Neural cell (in vitro differentiated cells): ENCODE results near the gene PPP2R2D. TPM values are rescaled to one million over a fixed set of nuclear protein-coding genes. Genes with fewer than 3 reads are reported as not detected.

Source experiments
- H2AFZ ChIP-seq: fragments of 200-600, 300-800 bp; sonication (generic), shearing (Covaris generic); 2 replicates; pipeline ENCODE4 v1.6.0; 2014; ENCODE audit warnings: low read depth, mild to moderate bottlenecking, antibody characterized with exemption, low read length, moderate library complexity
- H3F3A ChIP-seq: fragments of 200-600 bp; shearing (Covaris generic); 2 replicates; pipeline ENCODE4 v1.6.1; 2016; ENCODE audit warnings: mild to moderate bottlenecking, moderate library complexity, mixed read lengths, antibody characterized with exemption, low read length; ENCODE audit not compliant: insufficient read depth, poor library complexity, severe bottlenecking
- H3K27ac ChIP-seq: fragments of 200-600, 300-800 bp; sonication (generic), shearing (Covaris generic); 2 replicates; pipeline ENCODE4 v1.5.1; 2014; ENCODE audit warnings: mild to moderate bottlenecking, low read length, moderate library complexity
- H3K27me3 ChIP-seq: fragments of 300-800, 200-600 bp; sonication (generic), shearing (Covaris generic); 2 replicates; pipeline ENCODE4 v1.6.0; 2014; ENCODE audit warnings: mild to moderate bottlenecking, low read depth, low read length, moderate library complexity; ENCODE audit not compliant: insufficient read depth
- H3K36me3 ChIP-seq: fragments of 300-800, 200-600 bp; sonication (generic), shearing (Covaris generic); 2 replicates; pipeline ENCODE4 v1.5.1; 2014; ENCODE audit warnings: mild to moderate bottlenecking, antibody characterized with exemption, low read length, moderate library complexity; ENCODE audit not compliant: insufficient read depth
- H3K4me2 ChIP-seq: fragments of 300-800, 200-600 bp; sonication (generic), shearing (Covaris generic); 2 replicates; pipeline ENCODE4 v1.6.0; 2014; ENCODE audit warnings: mild to moderate bottlenecking, low read length
- H3K4me3 ChIP-seq: fragments of 300-800, 200-600 bp; sonication (generic), shearing (Covaris generic); 2 replicates; pipeline ENCODE4 v1.5.1; 2014; ENCODE audit warnings: mild to moderate bottlenecking, low read length, moderate library complexity
- H3K79me2 ChIP-seq: fragments of 200-600 bp; shearing (Covaris generic); replicated peaks from 2 replicates; pipeline ENCODE4 v1.6.0; 2014; ENCODE audit warnings: mild to moderate bottlenecking, low read length, moderate library complexity; ENCODE audit not compliant: insufficient read depth
- H3K9ac ChIP-seq: fragments of 300-800, 200-600 bp; sonication (generic), shearing (Covaris generic); 2 replicates; pipeline ENCODE4 v1.6.1; 2016; ENCODE audit warnings: mild to moderate bottlenecking, low read length, mixed read lengths
- H3K9me2 ChIP-seq: fragments of 200-600 bp; shearing (Covaris generic); 2 replicates; pipeline ENCODE4 v1.6.1; 2016; ENCODE audit warnings: mild to moderate bottlenecking, low read length, mixed read lengths; ENCODE audit not compliant: insufficient read depth
- H3K9me3 ChIP-seq: fragments of 200-600, 300-800 bp; sonication (generic), shearing (Covaris generic); 2 replicates; pipeline ENCODE4 v1.6.1; 2016; ENCODE audit warnings: mild to moderate bottlenecking, mixed run types, low read length, moderate library complexity, mixed read lengths
- H4K20me1 ChIP-seq: fragments of 200-600 bp; shearing (Covaris generic); 2 replicates; pipeline ENCODE4 v1.6.1; 2016; ENCODE audit warnings: mild to moderate bottlenecking, mixed run types; ENCODE audit not compliant: insufficient read depth
- CTCF ChIP-seq: fragments of 450-650 bp; IDR thresholded peaks from 2 replicates; pipeline ENCODE4 v1.5.1; 2014; ENCODE audit warnings: antibody characterized with exemption, mild to moderate bottlenecking, moderate library complexity; ENCODE audit not compliant: poor library complexity, severe bottlenecking
- EP300 ChIP-seq: fragments of 450-650 bp; conservative IDR thresholded peaks from 2 replicates; pipeline ENCODE4 v1.6.1; 2014; ENCODE audit warnings: antibody characterized with exemption, mild to moderate bottlenecking, moderate library complexity; ENCODE audit not compliant: poor library complexity, severe bottlenecking
- EZH2 ChIP-seq: fragments of 200-600, 300-800 bp; shearing (Covaris generic), sonication (generic); IDR thresholded peaks from 2 replicates; pipeline ENCODE4 v1.6.1; 2014; ENCODE audit warnings: antibody characterized with exemption, low read length, borderline replicate concordance, mild to moderate bottlenecking; ENCODE audit not compliant: insufficient read depth, poor library complexity, severe bottlenecking
- MXI1 ChIP-seq: fragments of 450-650 bp; conservative IDR thresholded peaks from 2 replicates; pipeline ENCODE4 v1.6.1; 2014; ENCODE audit warnings: antibody characterized with exemption, mild to moderate bottlenecking; ENCODE audit not compliant: poor library complexity, severe bottlenecking
- POLR2AphosphoS5 ChIP-seq: IDR thresholded peaks from 2 replicates; pipeline ENCODE4 v1.6.1; 2012
- RAD21 ChIP-seq: fragments of 450-650 bp; conservative IDR thresholded peaks from 2 replicates; pipeline ENCODE4 v1.6.1; 2014; ENCODE audit warnings: antibody characterized with exemption, mild to moderate bottlenecking, moderate library complexity
- REST ChIP-seq: IDR thresholded peaks from 2 replicates; pipeline ENCODE4 v1.6.1; 2012; ENCODE audit warnings: borderline replicate concordance
- SMC3 ChIP-seq: fragments of 450-650 bp; conservative IDR thresholded peaks from 2 replicates; pipeline ENCODE4 v1.6.1; 2014; ENCODE audit warnings: antibody characterized with exemption, mild to moderate bottlenecking, moderate library complexity; ENCODE audit not compliant: poor library complexity
- TAF1 ChIP-seq: IDR thresholded peaks from 2 replicates; pipeline ENCODE4 v1.6.1; 2012; ENCODE audit warnings: low read depth
- polyA plus RNA-seq: library from polyadenylated mRNA; depleted of rRNA; stranded (reverse); fragments of >200 nt; gene quantifications from 2 replicates; pipeline ENCODE4 v1.2.3, GENCODE V29; 2014

Gene PPP2R2D
- polyA plus RNA-seq, 1 donor from 2014 or later: 71.7 TPM

DNA sequence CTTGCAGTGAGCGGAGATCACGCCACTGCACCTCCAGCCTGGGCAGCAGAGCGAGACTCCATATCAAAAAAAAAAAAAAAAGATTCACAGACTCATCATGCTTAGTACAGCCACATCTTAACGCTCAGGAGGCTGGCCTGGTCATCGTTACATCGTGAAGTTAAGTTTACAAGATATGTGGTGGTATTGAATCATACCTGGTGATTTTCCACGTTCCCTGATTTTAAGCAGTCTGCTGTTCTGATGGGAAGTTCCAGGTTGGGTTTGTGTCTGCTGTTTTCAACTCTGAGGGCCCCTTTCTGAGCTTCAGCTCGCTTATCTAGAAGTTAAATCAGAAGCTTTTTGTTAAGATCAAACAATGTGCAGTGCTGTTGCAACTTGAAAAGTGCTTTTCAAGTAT lies 6.9 kb downstream of the PPP2R2D start:
- H4K20me1 ChIP-seq: no peaks in the 10 kb centered on the region
- H3F3A ChIP-seq: no peaks in the 10 kb centered on the region
- H2AFZ ChIP-seq: no peak overlapping the region
- peaks cover 4% of the 10 kb centered on the region for H3K36me3 ChIP-seq
- H3K27ac ChIP-seq: no peak overlapping the region
- H3K4me2 ChIP-seq: no peak overlapping the region
- no peaks in the 10 kb centered on the region for H3K9me2 ChIP-seq
- H3K4me3 ChIP-seq: no peak overlapping the region
- H3K27me3 ChIP-seq: no peaks in the 10 kb centered on the region
- H3K79me2 ChIP-seq: peaks cover 71% of the 10 kb centered on the region
- no peaks in the 10 kb centered on the region for H3K9me3 ChIP-seq
- TF ChIP-seq EZH2 (no peak), EP300 (no peak), SMC3 (no peak), REST (no peak), TAF1 (no peak), MXI1 (no peak), CTCF (no peak), RAD21 (no peak), POLR2AphosphoS5 (no peak)
- H3K9ac ChIP-seq: no peak overlapping the region

DNA sequence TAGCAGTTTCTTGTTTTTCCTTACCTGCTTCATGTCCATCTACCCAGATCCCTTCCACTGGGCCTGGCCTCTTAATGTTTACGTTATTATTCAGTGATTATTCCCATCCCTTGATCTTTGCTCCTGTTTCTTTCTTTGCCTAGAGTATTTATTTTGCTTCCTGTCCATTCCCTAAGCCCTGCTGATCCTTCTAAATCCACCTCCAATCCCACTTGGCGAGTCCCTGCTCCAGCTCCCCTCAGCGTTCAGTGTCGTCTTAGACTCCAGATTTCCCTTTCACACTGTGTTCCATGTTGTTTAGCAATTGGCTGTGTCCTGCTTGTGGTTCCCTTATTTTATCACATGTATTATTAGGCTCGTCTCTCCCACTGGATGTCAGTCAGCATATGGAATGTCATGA lies 7.3 kb downstream of the PPP2R2D start:
- Histone ChIP-seq H3K27ac (no peak overlapping the region), H3K27me3 (no peaks in the 10 kb centered on the region), H3K9me3 (no peaks in the 10 kb centered on the region), H3K4me2 (no peak overlapping the region), H4K20me1 (no peaks in the 10 kb centered on the region), H3F3A (no peaks in the 10 kb centered on the region), H3K79me2 (peaks cover 69% of the 10 kb centered on the region), H3K9ac (no peak overlapping the region), H3K4me3 (no peak overlapping the region), H2AFZ (no peak overlapping the region), H3K9me2 (no peaks in the 10 kb centered on the region), H3K36me3 (peaks cover 5% of the 10 kb centered on the region)
- no peak for TF ChIP-seq POLR2AphosphoS5
- no peak for TF ChIP-seq MXI1
- TF ChIP-seq CTCF: no peak
- TF ChIP-seq RAD21: no peak
- no peak for TF ChIP-seq REST
- TF ChIP-seq EP300: no peak
- TF ChIP-seq SMC3: no peak
- no peak for TF ChIP-seq TAF1
